ENCODE data around the gene DPP7. TPM values are rescaled to one million over a fixed set of nuclear protein-coding genes. Genes with fewer than 3 reads are reported as not detected.

DPP7 gene
- total RNA-seq, 4 donors from 2014 or later: 91.8 to 132 (median 119) TPM

DNA sequence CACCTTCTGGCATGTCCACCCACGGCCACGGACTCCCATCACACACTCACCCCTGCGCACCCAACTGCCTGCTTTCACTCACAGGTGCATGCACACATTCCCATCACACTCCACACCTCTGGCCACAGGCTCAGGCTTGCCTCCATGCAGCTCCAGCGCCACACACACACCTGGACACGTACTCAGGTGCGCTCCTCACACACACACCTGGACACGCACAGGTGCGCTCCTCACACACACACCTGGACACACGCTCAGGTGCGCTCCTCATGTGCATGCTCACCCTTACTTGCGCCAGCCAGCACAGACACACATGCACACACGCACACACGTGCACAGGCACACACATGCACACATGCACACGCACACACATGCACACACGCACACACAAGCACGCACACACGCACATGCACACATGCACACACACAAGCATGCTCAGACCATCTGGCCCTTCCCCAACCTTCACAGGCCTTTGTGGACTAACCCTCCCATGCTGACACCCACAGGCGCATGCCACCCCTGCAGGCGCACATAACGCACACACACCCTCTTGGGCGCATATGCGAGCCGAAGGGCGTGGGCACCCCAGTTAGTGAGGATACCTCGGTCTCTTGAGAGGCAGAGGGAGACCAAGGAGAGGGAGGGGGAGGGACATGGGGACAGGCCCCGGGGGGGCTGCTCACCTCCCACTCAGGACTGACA, 32.7 kb upstream of the DPP7 start:
- TF ChIP-seq, protein P1, sequence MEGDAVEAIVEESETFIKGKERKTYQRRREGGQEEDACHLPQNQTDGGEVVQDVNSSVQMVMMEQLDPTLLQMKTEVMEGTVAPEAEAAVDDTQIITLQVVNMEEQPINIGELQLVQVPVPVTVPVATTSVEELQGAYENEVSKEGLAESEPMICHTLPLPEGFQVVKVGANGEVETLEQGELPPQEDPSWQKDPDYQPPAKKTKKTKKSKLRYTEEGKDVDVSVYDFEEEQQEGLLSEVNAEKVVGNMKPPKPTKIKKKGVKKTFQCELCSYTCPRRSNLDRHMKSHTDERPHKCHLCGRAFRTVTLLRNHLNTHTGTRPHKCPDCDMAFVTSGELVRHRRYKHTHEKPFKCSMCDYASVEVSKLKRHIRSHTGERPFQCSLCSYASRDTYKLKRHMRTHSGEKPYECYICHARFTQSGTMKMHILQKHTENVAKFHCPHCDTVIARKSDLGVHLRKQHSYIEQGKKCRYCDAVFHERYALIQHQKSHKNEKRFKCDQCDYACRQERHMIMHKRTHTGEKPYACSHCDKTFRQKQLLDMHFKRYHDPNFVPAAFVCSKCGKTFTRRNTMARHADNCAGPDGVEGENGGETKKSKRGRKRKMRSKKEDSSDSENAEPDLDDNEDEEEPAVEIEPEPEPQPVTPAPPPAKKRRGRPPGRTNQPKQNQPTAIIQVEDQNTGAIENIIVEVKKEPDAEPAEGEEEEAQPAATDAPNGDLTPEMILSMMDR (IDR thresholded peaks at IDR 0.05): no peak
- no peak for DNase-seq (ENCODE audit: low spot score)
- ATAC-seq (ENCODE audit: low FRiP score): no peak

DNA sequence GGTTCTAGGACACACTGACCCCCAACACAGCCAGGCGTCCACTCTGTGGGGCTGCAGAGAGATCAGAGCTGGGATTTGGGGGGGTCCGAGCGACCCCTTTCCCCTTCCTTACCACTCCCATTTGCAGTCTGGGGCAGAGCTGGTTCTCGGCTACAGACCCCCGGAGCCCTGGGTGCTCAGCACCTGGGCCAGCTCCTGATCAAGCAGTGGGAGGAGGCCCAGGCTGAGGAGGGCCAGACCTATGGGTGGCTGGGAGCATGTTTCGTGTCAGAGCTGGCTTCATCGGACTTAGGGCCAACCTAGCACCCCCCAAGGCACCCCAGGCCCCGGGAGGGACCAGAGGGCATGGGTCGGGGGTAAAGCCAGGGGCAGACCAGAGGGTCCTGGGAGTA, 32.0 kb upstream of the DPP7 start:
- no peak for DNase-seq (ENCODE audit: low spot score)
- ATAC-seq (ENCODE audit: low FRiP score): no peak
- TF ChIP-seq, protein P1 (IDR thresholded peaks at IDR 0.05): no peak

DNA sequence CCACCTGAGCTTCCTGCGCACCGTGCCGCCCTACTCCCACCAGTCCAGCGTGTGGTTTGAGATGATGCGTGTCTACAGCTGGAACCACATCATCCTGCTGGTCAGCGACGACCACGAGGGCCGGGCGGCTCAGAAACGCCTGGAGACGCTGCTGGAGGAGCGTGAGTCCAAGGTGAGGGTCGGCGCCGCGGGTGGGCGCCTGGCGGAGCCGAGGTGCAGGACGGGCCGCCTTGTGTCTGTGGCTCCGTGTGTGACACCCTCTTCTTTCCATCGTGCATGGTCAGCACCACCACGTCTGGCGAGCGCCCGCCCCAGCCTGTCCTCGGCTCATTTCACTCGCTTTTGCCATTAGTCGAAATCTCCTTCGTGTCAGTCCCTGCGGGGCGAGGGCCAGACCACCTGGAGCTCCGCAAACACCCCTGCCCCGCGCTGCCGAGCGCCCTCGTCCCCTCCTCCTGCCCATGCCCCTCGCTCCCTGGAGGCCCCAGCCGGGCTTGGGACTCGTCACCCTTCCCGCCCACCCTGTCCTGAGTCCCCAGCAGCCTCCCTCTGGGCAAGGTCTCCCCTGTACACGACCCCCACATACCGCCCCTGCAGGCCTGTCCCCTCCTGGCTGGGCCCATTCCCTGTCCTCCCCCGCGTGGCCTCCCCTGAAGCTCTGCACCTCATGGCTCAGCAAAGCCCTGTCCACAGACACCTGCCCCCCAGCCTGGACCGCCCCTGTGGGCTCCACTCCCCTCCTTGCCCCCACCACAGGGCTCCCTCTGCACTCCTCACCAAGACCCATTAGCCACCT, 31.4 kb upstream of the DPP7 start:
- DNase-seq (ENCODE audit: low spot score) (no peak), ATAC-seq (ENCODE audit: low FRiP score) (no peak)
- TF ChIP-seq, protein P1 (IDR thresholded peaks at IDR 0.05): no peak

DNA sequence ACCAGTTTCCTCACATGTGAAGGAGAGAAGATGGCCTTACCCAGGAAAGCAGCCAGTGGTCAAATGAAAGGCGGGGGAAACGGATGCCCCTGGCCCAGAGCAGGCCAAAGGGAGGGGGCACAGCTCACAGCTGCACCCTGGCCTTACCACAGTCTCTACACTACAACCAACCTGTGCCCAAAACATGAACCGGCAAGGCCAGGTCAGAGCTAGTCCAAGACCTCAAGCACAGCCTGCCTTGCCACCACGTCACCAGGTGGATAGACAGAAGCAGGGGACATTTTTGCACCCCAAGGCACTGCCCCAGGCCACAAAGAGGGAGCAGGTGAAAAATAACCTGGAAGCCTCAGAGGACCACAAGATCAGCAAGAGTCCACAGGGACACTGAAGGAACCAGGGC, 28.9 kb upstream of the DPP7 start:
- DNase-seq (ENCODE audit: low spot score) (no peak), ATAC-seq (ENCODE audit: low FRiP score) (no peak)
- TF ChIP-seq, protein P1 (IDR thresholded peaks at IDR 0.05): no peak

DNA sequence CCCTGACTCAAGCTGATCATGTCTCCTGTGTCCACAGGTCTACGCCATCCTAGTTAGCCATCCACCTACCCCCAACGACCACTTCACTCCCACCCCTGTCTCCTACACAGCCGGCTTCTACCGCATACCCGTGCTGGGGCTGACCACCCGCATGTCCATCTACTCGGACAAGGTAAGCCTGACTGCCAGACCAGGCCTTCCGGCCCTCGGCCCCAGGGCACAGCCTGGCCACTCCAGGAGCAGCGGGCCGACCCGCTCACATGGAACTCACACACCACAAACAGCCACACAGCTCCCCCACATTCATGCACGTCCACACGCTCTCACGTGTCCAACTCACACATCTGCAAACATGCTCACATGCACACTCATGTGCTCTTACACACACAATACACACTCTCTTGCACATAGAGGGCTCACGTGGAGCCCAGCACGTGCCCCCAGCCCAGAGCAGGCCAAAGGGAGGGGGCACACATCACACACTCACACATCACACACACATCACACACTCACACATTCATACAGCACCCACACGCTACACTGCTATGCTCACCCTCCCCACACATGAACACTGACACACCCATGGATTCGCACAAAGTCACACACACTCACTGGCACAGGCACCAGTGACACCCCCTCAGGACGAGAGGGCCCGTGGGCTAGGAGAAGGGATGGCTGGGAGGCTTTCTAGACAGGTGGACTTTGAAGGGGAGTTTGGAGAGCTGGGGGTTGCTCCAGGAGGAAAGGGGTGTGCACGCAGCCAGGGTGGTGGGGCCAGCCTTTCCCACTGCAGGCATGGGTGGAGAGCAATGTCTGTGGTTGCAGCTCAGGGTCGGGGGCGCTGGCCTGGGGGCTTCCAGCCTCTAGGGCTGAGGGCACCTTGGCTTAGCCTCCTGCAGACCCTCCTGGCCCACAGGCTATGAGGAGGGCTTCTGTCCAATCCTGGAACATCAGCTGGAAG, 27.7 kb upstream of the DPP7 start:
- no peak for ATAC-seq (ENCODE audit: low FRiP score)
- no peak for DNase-seq (ENCODE audit: low spot score)
- TF ChIP-seq, protein P1 (IDR thresholded peaks at IDR 0.05): no peak

DNA sequence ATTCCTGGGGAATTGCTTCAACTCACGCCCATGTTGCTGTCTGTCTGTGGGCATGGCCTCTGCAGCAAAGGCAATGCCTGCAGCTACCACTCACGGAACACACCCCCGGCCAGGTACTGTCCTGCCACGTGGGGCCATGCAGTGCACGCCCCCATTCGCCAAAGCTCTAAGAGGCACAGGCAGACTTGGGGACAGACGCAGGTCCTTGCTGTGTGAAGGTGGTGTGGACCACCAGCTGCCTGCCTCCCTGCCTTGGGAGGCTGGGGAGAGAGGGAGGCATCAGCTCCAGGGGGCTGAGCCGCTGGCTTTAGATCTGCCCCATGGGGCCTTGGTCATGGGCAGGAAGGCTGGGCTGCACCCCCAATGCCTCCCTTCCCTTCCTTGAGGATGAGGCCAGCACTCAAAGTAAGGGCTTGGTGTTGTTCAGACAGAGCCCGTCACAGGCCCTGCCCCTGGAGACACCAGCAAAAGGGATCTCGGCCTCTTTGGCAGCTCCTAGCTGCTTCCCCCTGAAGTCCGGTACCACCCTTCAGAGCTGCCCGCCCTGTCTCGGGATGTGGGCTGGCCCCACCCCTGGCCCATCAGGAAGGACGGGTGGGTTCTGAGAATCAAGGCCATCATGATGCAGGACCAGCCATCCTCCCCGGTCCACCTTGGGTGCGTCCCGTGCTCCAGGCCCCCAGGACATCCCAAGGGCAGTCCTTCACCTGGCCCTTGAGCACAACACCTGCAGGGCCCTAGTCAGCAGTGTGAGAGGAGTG, 26.7 kb upstream of the DPP7 start:
- TF ChIP-seq, protein P1 (IDR thresholded peaks at IDR 0.05): no peak
- no peak for DNase-seq (ENCODE audit: low spot score)
- ATAC-seq (ENCODE audit: low FRiP score): no peak
